SK-N-SH (cell line): ENCODE measurements around the gene PKP1. TPM values are rescaled to one million over a fixed set of nuclear protein-coding genes. Genes with fewer than 3 reads are reported as not detected.

ENCODE experiments used
- CTCF ChIA-PET: fragments of 300-600, 350-600 bp; formaldehyde crosslinking; extraction: SDS; loops from one replicate; lab custom pipeline; 2021; lab: Yijun Ruan, JAX
- POLR2A ChIA-PET: fragments of 350-600 bp; sonication (Branson Sonifier 250); formaldehyde crosslinking; extraction: SDS; loops from one replicate; lab custom pipeline; 2020; ENCODE audit warnings: antibody characterized with exemption, inconsistent platforms; lab: Yijun Ruan, JAX
- DNase-seq: peaks from one replicate; pipeline ENCODE4 v3.0.0; 2012
- H2AFZ ChIP-seq: fragments of 200-600 bp; sonication (generic); 2 replicates; pipeline ENCODE4 v1.8.1; 2016; ENCODE audit warnings: antibody characterized with exemption, mild to moderate bottlenecking, low read depth
- H3F3A ChIP-seq: fragments of 200-600 bp; sonication (generic); replicated peaks from 2 replicates; pipeline ENCODE3; 2016; ENCODE audit warnings: antibody characterized with exemption, mild to moderate bottlenecking; ENCODE audit not compliant: insufficient read depth
- H3K27ac ChIP-seq, 2 experiments: fragments of 200-500 bp in 1 of 2; fragments of 200-600 bp in 1 of 2; sonication (Bioruptor generic) in 1 of 2; sonication (generic), shearing (Covaris generic) in 1 of 2; 2 replicates each; pipeline versions ENCODE4 v1.5.1 to v1.6.1; 2014 to 2016; ENCODE audit warnings: low read depth in 2 of 2, inconsistent platforms in 1 of 2, low read length in 1 of 2, mild to moderate bottlenecking in 1 of 2, mixed read lengths in 1 of 2
- H3K27me3 ChIP-seq: fragments of 200-600 bp; sonication (generic), shearing (Covaris generic); 2 replicates; pipeline ENCODE4 v1.6.1; 2016; ENCODE audit warnings: mixed run types; ENCODE audit not compliant: insufficient read depth
- H3K36me3 ChIP-seq, 2 experiments: fragments of 200-500 bp in 1 of 2; fragments of 200-600 bp in 1 of 2; sonication (Bioruptor generic) in 1 of 2; sonication (generic) in 1 of 2; replicated peaks in 1 of 2; 2 replicates each; pipeline versions ENCODE3 to v1.5.1; 2014 to 2016; ENCODE audit warnings: low read length in 1 of 2, mild to moderate bottlenecking in 1 of 2; ENCODE audit not compliant: insufficient read depth in 2 of 2, control insufficient read depth in 1 of 2
- H3K4me1 ChIP-seq, 2 experiments: fragments of 200-500 bp in 1 of 2; fragments of 200-600 bp in 1 of 2; sonication (Bioruptor generic) in 1 of 2; sonication (generic), shearing (Covaris generic) in 1 of 2; 2 replicates each; pipeline versions ENCODE4 v1.5.1 to v1.6.1; 2014 to 2016; ENCODE audit warnings: low read depth in 1 of 2, low read length in 1 of 2, mixed run types in 1 of 2; ENCODE audit not compliant: insufficient read depth in 2 of 2, control insufficient read depth in 1 of 2
- H3K4me2 ChIP-seq: fragments of 200-600 bp; sonication (generic), shearing (Covaris generic); 2 replicates; pipeline ENCODE4 v1.6.1; 2017; ENCODE audit warnings: mixed run types
- H3K4me3 ChIP-seq, 2 experiments: fragments of 200-500 bp in 1 of 2; fragments of 200-600 bp in 1 of 2; sonication (Bioruptor generic) in 1 of 2; sonication (generic), shearing (Covaris generic) in 1 of 2; 2 replicates each; pipeline versions ENCODE4 v1.5.1 to v1.8.1; 2014 to 2016; ENCODE audit warnings: low read depth in 2 of 2, inconsistent platforms in 1 of 2, low read length in 1 of 2, mild to moderate bottlenecking in 1 of 2, mixed read lengths in 1 of 2, moderate library complexity in 1 of 2
- H3K79me2 ChIP-seq: fragments of 200-600 bp; sonication (generic); 2 replicates; pipeline ENCODE4 v1.8.1; 2017; ENCODE audit warnings: mild to moderate bottlenecking; ENCODE audit not compliant: insufficient read depth
- H3K9ac ChIP-seq: fragments of 200-600 bp; sonication (generic); 2 replicates; pipeline ENCODE4 v1.6.1; 2017; ENCODE audit warnings: mixed run types
- H3K9me2 ChIP-seq: fragments of 200-600 bp; sonication (generic); 2 replicates; pipeline ENCODE4 v1.6.1; 2017; ENCODE audit warnings: mixed run types
- H3K9me3 ChIP-seq: fragments of 200-600 bp; sonication (generic); 2 replicates; pipeline ENCODE4 v1.6.1; 2017; ENCODE audit warnings: mixed run types, mild to moderate bottlenecking, moderate library complexity
- H4K20me1 ChIP-seq: fragments of 200-600 bp; sonication (generic); 2 replicates; pipeline ENCODE4 v1.6.1; 2017; ENCODE audit warnings: mild to moderate bottlenecking, mixed run types; ENCODE audit not compliant: insufficient read depth
- EP300 ChIP-seq, 2 experiments: IDR thresholded peaks; 2 replicates each; pipeline versions ENCODE4 v1.4.0 to v1.6.1; 2012; ENCODE audit warnings: borderline replicate concordance in 1 of 2, low read depth in 1 of 2, low read length in 1 of 2
- EZH2phosphoT487 ChIP-seq: fragments of 200-600 bp; sonication (generic); IDR thresholded peaks from 2 replicates; pipeline ENCODE4 v1.6.1; 2017; ENCODE audit warnings: low read depth, mixed run types, mild to moderate bottlenecking, antibody characterized with exemption, moderate library complexity, borderline replicate concordance
- FOXJ3 ChIP-seq: sonication (generic); formaldehyde crosslinking; IDR thresholded peaks from 2 replicates; pipeline ENCODE4 v1.5.1; 2020; ENCODE audit warnings: mild to moderate bottlenecking, missing genetic modification reagents
- FOXM1 ChIP-seq: IDR thresholded peaks from 2 replicates; pipeline ENCODE4 v1.4.0; 2012; ENCODE audit warnings: low read depth, mild to moderate bottlenecking
- GABPA ChIP-seq: IDR thresholded peaks from 2 replicates; pipeline ENCODE4 v1.4.0; 2012; ENCODE audit warnings: low read depth, mild to moderate bottlenecking
- IRF3 ChIP-seq: fragments of 150-350 bp; IDR thresholded peaks from 2 replicates; pipeline ENCODE4 v1.6.1; 2016; ENCODE audit warnings: mild to moderate bottlenecking, low read depth, low read length
- JUND ChIP-seq: IDR thresholded peaks from 2 replicates; pipeline ENCODE4 v1.4.0; 2012
- MAX ChIP-seq: IDR thresholded peaks from 2 replicates; pipeline ENCODE4 v1.4.0; 2012; ENCODE audit warnings: low read depth
- MEF2A ChIP-seq: IDR thresholded peaks from 2 replicates; pipeline ENCODE4 v1.4.0; 2012; ENCODE audit warnings: low read depth, borderline replicate concordance
- NRF1 ChIP-seq: IDR thresholded peaks from 2 replicates; pipeline ENCODE4 v1.6.1; 2012; ENCODE audit warnings: low read depth, mild to moderate bottlenecking, low read length
- PBX3 ChIP-seq: IDR thresholded peaks from 2 replicates; pipeline ENCODE4; 2012
- POLR2AphosphoS5 ChIP-seq: IDR thresholded peaks from 2 replicates; pipeline ENCODE4 v1.6.1; 2012; ENCODE audit warnings: low read depth, low read length
- RCOR1 ChIP-seq: fragments of 150-350 bp; IDR thresholded peaks from 2 replicates; pipeline ENCODE4 v1.6.1; 2017; ENCODE audit warnings: antibody characterized with exemption, low read length
- RFX5 ChIP-seq: IDR thresholded peaks from 2 replicates; pipeline ENCODE4 v1.6.1; 2012; ENCODE audit warnings: mild to moderate bottlenecking, improper control_type of control experiment, low read length
- RXRA ChIP-seq: IDR thresholded peaks from 2 replicates; pipeline ENCODE4 v1.4.0; 2012; ENCODE audit warnings: low read depth, mild to moderate bottlenecking, borderline replicate concordance
- SIN3A ChIP-seq: IDR thresholded peaks from 2 replicates; pipeline ENCODE4 v1.6.1; 2012; ENCODE audit warnings: low read depth, mild to moderate bottlenecking, low read length, moderate library complexity, borderline replicate concordance
- TAF1 ChIP-seq: IDR thresholded peaks from 2 replicates; pipeline ENCODE4 v1.6.1; 2012; ENCODE audit warnings: low read depth, mild to moderate bottlenecking, low read length, moderate library complexity, borderline replicate concordance
- TCF12 ChIP-seq: IDR thresholded peaks from 2 replicates; pipeline ENCODE4 v1.4.0; 2012
- TEAD4 ChIP-seq: IDR thresholded peaks from 2 replicates; pipeline ENCODE4 v1.4.0; 2012; ENCODE audit warnings: mild to moderate bottlenecking, borderline replicate concordance; ENCODE audit not compliant: insufficient read depth
- USF1 ChIP-seq: IDR thresholded peaks from 2 replicates; pipeline ENCODE4 v1.4.0; 2012; ENCODE audit warnings: low read depth, borderline replicate concordance
- YY1 ChIP-seq: IDR thresholded peaks from 2 replicates; pipeline ENCODE4 v1.4.0; 2012; ENCODE audit warnings: low read depth, mild to moderate bottlenecking
- ZBTB33 ChIP-seq: IDR thresholded peaks from 2 replicates; pipeline ENCODE4 v1.4.0; 2012; ENCODE audit warnings: low read depth, borderline replicate concordance
- WGBS: methylation state at CpG from one replicate; pipeline ENCODE4 v1.1.6; 2017; ENCODE audit warnings: low lambda C conversion rate; 5-methylcytosine and 5-hydroxymethylcytosine counted together
- polyA plus RNA-seq, 3 experiments: library from polyadenylated mRNA; depleted of rRNA; stranded (reverse); fragments of >200 nt; gene quantifications; 2 replicates each; pipeline ENCODE4 v1.2.3, GENCODE V29; 2012

The PKP1 gene
- polyA plus RNA-seq, 1 of the 3 experiments (the other 2 are of a cell fraction), result not detected

- 78% methylated on average over 2 of the region's 2 CpGs for WGBS
- no peak for DNase-seq
- H3K9me2 ChIP-seq, result no peaks in the 10 kb centered on the region
- no peaks in the 10 kb centered on the region for H3K79me2 ChIP-seq
- no peaks in the 10 kb centered on the region for H4K20me1 ChIP-seq
- ChIA-PET CTCF (interaction anchor here (1.3 to 3.8 kb wide), 3 partner anchors 9 to 119 kb away, joined by 3 to 15 read pairs (median 5); no protein-coding TSS in a partner anchor), POLR2A (no interaction called here)
- no peaks in the 10 kb centered on the region for H3K36me3 ChIP-seq
- no peaks in the 10 kb centered on the region for H3F3A ChIP-seq
- no peaks in the 10 kb centered on the region; the same call in 1 of the 2 replicates for H3K9me3 ChIP-seq
- no peak overlapping the region for H3K27ac ChIP-seq
- peaks cover 12% of the 10 kb centered on the region; the same call in 1 of the 2 replicates for H3K27me3 ChIP-seq
- H2AFZ ChIP-seq, result no peak overlapping the region
- H3K4me1 ChIP-seq, result no peaks in the 10 kb centered on the region; a peak in 1 of 4 replicates
- H3K4me3 ChIP-seq, result no peak overlapping the region
- TF ChIP-seq EZH2phosphoT487 (no peak), TAF1 (no peak), YY1 (no peak), FOXJ3 (no peak), IRF3 (no peak), NRF1 (no peak), EP300 (IDR thresholded peaks at IDR 0.05; ENCODE audit: borderline replicate concordance in 1 of 2, low read depth in 1 of 2, low read length in 1 of 2) (no peak), RFX5 (no peak), FOXM1 (no peak), PBX3 (no peak), POLR2AphosphoS5 (no peak)
- no peak overlapping the region for H3K9ac ChIP-seq
- H3K4me2 ChIP-seq, result no peak overlapping the region
Measured at GRCh38 chr1:201241736-201242135, 41.6 kb upstream of the PKP1 start.

- no peaks in the 10 kb centered on the region; a peak in 1 of 4 replicates for H3K4me1 ChIP-seq
- H3K27me3 ChIP-seq, result peaks cover 16% of the 10 kb centered on the region
- no peak overlapping the region for H3K4me3 ChIP-seq
- no peaks in the 10 kb centered on the region for H3K9me2 ChIP-seq
- no peaks in the 10 kb centered on the region for H3K79me2 ChIP-seq
- no peak overlapping the region for H2AFZ ChIP-seq
- H3K9ac ChIP-seq, result no peak overlapping the region
- no peaks in the 10 kb centered on the region; the same call in 1 of the 2 replicates for H3K9me3 ChIP-seq
- ChIA-PET CTCF (interaction anchor here (2.0 to 2.1 kb wide), 2 partner anchors 9 to 116 kb away, joined by 9 to 12 read pairs; no protein-coding TSS in a partner anchor), POLR2A (no interaction called here)
- no peaks in the 10 kb centered on the region for H3K36me3 ChIP-seq
- H4K20me1 ChIP-seq, result no peaks in the 10 kb centered on the region
- H3K27ac ChIP-seq, result no peak overlapping the region
- H3F3A ChIP-seq, result no peaks in the 10 kb centered on the region
- DNase-seq, result no peak
- H3K4me2 ChIP-seq, result no peak overlapping the region
- 11% methylated on average over 1 of the region's 1 CpG for WGBS
- TF ChIP-seq GABPA (no peak), YY1 (no peak), USF1 (no peak), ZBTB33 (no peak), TCF12 (no peak), RFX5 (no peak), RCOR1 (no peak), TEAD4 (no peak), MAX (no peak), MEF2A (no peak), PBX3 (no peak), RXRA (no peak), EZH2phosphoT487 (no peak), SIN3A (no peak), JUND (no peak), FOXJ3 (no peak)
Measured at GRCh38 chr1:201245082-201245481, 38.2 kb upstream of the PKP1 start.
